ENCODE data around the gene BCKDK.
A peak's percentile ranks its signal among the peaks of the same experiment; 100 is the strongest.
"Not testable (repeated sequence)": the region's sequence is repeated elsewhere in the genome, so short reads cannot be mapped to it uniquely, and the experiment has no call there.

BCKDK gene

DNA sequence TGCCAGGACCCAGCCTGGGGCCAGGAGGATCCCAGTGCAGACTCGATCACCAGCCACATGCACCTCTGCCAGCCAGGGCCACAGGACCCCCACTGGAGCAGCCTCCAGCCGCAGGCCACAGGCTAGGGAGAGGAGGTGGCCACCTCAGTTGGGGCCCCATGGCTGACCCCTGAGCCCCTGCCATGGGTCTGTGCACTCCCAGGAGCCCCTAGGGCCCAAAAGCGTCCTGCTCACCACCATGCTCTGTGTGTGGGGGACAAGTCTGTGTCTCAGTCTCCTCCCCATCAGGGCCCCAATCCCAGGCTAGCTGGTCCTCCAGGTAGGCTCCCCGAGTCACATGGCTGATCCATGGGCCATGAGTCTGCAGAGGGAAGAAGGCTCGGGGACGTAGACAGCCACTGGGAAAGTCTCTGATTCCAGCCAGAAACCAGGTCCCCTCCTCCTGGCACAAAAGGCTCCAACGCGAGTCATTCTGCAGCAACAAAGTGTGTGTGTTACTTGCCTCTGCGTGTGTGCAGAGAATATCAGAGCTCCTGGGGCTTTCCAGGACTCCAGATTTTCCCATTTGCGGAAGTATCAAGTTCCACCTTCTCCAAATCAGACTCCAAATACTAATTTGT, 33.4 kb downstream of the BCKDK start:
- no peak for DNase-seq (ENCODE audit: low read depth, low spot score)

DNA sequence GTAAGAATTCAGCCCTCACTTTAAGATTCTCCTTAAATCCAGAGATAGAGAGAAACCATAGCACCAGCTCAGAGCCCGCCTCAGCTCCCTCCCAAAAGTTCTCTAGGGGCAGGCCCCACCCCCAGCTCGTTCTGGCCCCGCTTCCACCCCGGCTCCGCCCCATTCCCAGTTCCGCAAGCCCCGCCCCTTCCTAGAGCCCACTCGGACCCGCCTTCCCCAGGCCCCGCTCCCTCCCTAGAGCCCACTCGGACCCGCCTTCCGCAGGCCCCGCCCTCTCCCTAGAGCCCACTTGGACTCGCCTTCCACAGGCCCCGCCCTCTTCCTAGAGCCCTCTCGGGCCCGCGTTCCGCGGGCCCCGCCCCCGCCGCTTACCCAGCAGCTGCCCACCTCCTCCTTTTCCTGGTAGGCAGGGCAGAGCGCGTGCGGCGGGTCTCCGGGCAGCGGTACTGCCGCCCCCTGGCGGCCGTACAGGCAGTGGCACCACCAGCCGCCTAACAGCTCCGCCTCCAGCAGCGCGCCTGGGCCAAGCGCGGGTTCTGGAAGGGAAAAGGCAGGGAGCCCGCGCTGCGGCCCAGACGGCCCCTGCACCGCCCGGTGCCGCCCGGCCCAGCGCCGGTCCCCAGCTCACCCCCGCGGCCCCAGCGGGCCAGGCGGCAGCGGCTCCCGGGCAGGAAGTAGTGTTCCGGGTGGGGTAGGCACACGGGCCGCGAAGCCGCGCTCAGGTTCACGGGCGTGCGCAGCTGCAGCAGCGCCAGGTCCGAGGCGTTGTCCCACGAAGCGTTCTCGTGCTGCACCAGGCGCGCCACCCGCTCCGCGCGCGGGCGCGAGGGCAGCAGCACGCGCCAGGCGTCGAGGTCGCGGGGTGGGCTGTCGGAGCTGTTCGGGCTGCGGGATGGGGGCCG, 34.2 kb downstream of the BCKDK start:
- DNase-seq (ENCODE audit: low read depth, low spot score) = peak; percentile 100

DNA sequence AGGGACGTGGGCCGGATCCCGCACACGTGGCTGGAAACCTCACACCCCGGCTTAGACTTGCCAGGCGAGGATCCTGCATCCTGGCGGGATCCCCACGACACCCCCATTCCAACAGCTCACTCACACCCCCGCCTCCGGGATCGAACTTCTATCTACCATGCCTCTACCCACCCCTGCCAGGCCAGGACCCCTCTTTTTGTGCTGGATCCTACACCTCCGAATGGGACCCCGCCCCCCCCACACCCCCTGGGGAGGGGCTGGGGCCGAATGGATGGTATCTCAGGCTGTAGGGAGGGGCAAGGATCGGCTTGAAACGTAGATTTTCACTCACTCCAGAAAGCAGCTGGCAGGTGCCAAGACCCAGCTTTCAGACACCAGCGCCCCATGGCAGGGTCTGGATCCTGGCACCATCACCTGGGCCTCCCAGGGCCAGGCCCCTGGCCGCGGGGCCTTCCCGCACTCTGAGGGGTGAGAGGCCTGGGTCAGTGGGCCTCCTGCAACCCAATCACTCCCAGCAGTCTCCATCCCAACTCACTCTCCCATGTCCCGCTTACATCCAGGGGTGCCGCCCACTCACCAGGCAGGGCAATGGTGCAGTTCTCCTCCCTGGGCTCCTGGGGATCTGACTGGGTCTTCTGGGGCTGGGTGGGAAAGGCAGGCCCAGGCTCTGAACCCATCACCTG, 35.0 kb downstream of the BCKDK start:
- no peak for DNase-seq (ENCODE audit: low read depth, low spot score)

DNA sequence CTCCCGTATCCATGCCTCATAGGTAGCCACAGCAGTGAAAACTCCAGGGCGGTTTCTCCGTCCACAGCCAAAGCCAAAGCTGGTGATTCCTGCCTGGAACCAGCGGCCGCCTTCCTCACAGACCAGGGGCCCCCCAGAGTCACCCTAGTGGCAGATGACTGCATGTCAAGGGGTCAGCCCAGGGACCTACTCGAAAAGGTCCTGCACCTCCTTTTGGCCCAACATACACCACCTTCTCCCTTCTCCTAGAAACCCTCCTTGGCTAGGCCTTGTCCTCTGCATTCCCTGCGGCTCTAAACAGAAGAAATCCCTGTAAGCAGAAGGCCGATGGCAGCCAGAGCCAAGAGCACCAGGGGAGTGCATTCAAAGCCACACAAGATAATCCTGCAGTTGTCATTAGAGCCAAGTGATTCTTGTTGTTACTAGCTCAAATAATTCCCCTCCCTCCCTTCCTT, 35.5 kb downstream of the BCKDK start:
- DNase-seq (ENCODE audit: low read depth, low spot score) = no peak

DNA sequence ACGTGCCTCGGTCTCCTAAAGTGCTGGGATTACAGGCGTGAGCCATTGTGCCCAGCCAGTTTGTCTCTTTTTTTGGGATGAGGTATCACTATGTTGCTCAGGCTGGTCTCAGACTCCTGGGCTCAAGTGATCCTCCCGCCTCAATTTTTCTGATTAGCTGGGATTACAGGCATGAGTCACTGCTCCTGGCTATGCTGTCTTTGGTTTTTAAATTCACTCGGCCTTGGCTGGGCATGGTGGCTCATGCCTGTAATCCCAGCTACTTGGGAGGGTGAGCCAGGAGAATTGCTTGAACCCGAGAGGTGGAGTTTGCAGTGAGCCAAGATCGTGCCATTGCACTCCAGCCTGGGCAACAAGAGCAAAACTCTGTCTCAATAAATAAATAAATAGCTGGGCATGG, 36.2 kb downstream of the BCKDK start:
- not testable (repeated sequence) for DNase-seq (ENCODE audit: low read depth, low spot score)

DNA sequence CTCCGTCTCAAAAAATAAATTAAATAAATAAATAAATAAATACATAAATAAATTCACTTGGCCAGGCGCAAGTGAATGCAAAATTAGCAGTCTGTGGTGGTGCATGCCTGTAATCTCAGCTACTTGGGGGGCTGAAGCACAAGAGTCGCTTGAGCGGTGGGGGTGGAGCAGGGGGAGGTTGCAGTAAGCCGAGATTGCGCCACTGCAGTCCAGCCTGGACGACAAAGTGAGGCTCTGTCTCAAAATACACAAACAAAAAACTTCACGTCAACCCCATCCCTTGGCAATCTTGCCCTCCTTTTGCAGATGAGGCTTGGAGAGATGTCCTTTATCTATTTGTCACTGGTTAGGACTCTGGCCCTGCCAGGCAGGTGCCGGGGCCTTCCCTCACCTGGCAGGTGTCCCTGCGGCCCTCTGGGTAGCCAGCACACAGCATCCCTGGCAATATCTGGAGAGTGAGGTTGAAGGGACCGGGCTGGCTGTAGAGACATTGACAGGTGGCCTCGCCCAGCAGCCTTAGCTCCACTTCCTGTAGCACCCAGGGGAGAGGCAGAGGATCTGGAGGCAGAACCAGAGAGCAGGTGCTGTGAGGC, 37.3 kb downstream of the BCKDK start:
- no peak for DNase-seq (ENCODE audit: low read depth, low spot score)

DNA sequence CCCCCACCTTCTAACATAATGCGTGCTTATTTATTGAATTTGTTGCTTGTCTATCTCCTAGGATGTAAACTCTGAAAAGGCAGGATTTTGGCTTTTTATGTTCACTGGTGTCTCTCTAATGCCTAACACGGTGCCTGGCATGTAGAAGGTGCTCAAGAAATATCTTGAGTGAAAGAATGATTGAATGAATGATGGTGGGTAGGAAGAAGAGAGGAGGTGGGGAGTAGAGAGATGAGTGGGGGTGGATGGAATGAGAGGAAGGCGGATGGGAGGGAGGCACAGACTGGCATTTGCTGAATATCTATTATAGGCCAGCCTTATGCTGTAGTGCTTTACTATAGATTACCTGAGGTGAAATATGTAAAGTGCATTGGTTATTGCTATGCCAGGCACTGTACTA, 39.4 kb downstream of the BCKDK start:
- no peak for DNase-seq (ENCODE audit: low read depth, low spot score)

DNA sequence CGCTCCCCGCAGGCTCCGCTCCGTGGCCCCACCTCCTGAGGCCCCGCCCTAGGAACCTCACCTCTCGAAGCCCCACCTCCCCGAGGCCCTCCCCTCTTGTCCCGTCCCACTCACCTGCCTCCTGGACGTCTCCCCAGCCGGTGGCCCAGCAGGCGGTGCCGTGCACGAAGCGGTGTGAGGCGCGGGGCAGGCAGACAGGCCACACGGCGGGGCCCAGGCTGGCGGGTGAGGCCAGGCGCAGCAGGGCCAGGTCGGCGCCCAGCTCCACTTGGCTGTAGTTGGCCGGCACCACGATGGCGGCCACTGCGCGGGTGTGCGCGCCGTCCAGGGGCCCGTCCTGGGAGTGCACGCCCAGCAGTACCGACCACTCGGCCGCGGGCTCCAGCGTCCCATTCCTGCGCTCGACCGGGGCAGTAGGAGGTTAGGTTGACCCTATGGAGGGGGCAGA, 40.1 kb downstream of the BCKDK start:
- DNase-seq (ENCODE audit: low read depth, low spot score) = no peak

DNA sequence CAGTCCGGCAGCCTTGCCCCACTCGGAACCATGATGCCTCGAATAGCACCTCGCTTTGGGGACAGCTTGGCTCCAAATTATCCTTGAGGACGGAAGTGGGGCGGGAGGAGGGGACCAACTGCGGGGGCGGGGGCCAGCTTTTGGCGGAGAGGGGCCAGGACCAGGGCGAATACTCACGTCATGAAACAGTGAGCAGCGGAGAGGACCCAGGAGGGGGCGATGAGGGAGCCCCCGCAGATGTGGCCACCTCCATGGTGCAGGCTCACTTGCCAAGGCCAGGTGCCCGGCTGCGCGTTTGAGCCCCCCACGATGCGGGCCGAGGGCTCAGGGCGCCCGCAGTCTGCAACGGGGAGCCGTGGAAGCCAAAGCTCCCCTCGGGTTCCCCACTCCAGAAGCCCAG, 40.7 kb downstream of the BCKDK start:
- no peak for DNase-seq (ENCODE audit: low read depth, low spot score)

DNA sequence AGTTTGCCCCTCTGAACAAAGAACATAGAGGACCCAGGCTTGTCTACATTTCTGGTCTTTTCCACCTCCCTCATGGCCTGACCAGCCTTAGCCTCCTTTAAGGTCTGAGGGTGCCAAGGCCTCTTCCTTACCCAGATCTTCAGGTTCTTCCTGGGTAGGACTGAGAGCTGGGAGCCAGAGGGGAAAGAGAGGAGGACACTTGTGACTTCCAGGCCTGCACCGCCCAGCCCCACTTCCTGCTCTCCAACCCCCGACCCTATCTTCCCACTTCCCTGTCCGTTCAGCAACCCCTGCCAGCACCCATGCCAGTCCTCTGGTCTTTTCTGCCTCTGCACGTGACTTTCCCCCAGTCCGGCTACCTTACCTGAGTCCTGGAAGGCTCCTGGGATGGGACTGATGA, 41.1 kb downstream of the BCKDK start:
- no peak for DNase-seq (ENCODE audit: low read depth, low spot score)

DNA sequence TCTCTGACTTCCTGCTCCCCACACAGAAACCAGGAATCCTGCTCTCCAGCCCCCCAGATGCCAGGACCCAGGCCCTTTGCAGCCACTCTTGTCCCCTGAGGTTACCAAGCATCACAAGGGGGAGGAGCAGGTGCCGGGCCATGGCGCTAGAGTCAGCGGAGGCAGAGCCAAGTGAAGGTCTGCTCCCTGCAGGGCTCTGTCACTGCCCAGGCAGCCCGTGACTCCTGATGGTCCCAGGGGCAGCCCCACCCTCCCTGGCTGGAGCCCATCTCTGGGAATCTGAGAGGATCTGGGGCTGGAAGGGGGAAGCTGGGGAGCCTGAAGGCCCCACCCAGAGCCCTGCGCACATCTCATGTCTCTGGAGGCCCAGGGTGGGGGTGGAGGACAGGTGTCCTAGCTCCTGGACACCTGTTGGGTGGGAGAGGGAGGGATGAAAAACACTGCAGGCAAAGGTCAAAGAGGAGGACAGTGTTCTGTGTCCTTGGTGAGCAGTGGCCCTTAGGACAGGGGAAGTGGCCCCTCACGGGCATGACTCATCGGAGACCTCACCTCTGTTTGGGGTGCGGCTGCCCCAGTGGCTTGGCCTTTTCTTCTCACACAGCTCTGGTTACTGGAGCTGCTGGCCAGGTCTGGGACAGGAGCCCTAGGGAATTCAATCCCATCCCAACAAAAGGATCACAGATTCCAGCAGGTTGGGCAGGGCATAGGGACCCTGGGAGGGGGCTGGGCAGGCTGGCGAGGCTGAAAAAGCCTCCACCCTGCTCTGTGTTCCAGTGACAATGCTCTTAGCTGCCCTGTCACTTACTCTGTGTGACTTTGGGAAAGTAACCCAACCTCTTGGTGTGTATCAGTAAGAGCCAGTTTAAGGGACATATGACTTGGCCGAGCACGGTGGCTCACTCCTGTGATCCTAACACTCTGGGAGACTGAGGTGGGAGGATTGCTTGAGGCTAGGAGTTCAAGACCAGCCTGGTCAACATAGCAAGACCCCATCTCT, 42.0 kb downstream of the BCKDK start, which contains the start of gene PRSS36:
TSS of gene PRSS36 (minus strand) at position 173 of the 997 bp plus-strand sequence. CDS start at position 142, 31 bp downstream.
- no peak for DNase-seq (ENCODE audit: low read depth, low spot score)

DNA sequence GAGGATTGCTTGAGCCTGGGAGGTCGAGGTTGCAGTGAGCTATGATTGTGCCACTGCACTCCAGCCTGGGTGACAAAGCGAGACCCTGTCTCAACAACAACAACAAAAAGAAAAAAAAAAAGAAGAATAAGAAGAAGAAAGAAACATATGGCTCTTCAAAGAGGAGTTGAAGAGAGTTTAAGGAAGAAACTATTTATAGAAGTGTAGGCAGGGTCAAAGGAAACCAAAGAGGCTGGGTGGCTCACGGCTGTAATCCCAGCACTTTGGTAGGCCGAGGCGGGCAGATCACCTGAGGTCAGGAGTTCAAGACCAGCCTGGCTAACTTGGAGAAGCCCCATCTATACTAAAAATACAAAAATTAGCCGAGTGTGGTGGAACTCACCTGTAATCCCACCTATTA, 42.8 kb downstream of the BCKDK start:
- not testable (repeated sequence) for DNase-seq (ENCODE audit: low read depth, low spot score)

DNA sequence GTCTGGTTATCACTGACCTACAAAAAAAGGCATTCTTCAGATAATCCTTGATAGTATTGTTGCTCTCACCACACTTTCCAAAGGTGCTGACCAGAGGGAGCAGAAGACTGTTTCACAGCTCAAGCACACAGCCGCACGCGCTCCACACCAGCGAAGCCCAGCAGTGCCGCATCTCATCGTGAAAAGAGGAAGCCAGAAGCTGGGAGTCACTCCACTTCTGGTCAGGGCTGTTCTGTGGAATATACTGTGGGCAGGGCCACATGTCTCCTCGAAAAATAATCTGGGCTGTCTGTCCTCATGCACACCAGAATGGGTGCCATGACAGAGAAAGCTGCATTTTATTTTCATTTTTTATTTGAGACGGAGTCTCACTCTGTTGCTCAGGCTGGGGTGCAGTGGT, 49.0 kb downstream of the BCKDK start:
- no peak for DNase-seq (ENCODE audit: low read depth, low spot score)
